GM23248 (cell line): ENCODE data around the gene PRIMPOL.

ENCODE experiments used
- EZH2 ChIP-seq: fragments of 200-600 bp; sonication (generic); IDR thresholded peaks from 2 replicates; pipeline ENCODE4 v1.6.1; 2018; ENCODE audit warnings: antibody characterized with exemption, mild to moderate bottlenecking; ENCODE audit not compliant: insufficient read depth, poor library complexity, severe bottlenecking
- EZH2phosphoT487 ChIP-seq: fragments of 200-600 bp; sonication (generic); IDR thresholded peaks from 2 replicates; pipeline ENCODE4 v1.6.1; 2018; ENCODE audit warnings: antibody characterized with exemption, moderate library complexity, mild to moderate bottlenecking, low read depth; ENCODE audit not compliant: insufficient read depth

DNA sequence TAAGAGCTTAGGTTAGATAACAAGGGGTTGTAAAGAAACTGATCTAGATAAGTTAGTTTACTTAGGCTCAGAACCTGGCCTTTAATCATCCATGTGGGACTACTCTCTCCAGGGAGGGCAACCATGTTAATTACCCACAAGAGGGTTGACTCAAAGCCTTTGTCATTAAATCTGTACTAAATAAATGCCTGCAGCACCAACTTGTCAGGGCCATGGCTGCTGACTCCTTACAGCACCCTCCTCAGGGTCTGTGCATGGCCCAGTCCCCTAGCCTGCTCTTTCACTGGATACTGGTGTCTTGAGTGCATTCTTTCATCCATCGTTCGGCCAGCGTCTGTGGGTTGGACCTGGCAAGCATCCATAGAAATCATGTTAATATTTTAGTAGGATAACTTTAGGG lies 35.0 kb upstream of the PRIMPOL start:
- TF ChIP-seq EZH2phosphoT487: no peak
- TF ChIP-seq EZH2: no peak
